ENCODE data around the gene ABHD14A.
A peak's percentile ranks its signal among the peaks of the same experiment; 100 is the strongest.

Gene ABHD14A

DNA sequence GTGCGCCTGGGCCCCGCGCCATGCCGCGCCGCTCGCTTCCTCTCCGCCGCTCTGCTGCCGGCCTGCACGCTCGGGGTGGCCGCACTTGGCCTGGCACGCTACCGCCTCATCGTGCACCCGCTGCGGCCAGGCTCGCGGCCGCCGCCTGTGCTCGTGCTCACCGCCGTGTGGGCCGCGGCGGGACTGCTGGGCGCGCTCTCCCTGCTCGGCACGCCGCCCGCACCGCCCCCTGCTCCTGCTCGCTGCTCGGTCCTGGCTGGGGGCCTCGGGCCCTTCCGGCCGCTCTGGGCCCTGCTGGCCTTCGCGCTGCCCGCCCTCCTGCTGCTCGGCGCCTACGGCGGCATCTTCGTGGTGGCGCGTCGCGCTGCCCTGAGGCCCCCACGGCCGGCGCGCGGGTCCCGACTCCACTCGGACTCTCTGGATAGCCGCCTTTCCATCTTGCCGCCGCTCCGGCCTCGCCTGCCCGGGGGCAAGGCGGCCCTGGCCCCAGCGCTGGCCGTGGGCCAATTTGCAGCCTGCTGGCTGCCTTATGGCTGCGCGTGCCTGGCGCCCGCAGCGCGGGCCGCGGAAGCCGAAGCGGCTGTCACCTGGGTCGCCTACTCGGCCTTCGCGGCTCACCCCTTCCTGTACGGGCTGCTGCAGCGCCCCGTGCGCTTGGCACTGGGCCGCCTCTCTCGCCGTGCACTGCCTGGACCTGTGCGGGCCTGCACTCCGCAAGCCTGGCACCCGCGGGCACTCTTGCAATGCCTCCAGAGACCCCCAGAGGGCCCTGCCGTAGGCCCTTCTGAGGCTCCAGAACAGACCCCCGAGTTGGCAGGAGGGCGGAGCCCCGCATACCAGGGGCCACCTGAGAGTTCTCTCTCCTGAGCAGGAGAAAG, 18.7 kb upstream of the ABHD14A start:
- TF ChIP-seq, protein P1, sequence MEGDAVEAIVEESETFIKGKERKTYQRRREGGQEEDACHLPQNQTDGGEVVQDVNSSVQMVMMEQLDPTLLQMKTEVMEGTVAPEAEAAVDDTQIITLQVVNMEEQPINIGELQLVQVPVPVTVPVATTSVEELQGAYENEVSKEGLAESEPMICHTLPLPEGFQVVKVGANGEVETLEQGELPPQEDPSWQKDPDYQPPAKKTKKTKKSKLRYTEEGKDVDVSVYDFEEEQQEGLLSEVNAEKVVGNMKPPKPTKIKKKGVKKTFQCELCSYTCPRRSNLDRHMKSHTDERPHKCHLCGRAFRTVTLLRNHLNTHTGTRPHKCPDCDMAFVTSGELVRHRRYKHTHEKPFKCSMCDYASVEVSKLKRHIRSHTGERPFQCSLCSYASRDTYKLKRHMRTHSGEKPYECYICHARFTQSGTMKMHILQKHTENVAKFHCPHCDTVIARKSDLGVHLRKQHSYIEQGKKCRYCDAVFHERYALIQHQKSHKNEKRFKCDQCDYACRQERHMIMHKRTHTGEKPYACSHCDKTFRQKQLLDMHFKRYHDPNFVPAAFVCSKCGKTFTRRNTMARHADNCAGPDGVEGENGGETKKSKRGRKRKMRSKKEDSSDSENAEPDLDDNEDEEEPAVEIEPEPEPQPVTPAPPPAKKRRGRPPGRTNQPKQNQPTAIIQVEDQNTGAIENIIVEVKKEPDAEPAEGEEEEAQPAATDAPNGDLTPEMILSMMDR (IDR thresholded peaks at IDR 0.05; ENCODE audit: insufficient read depth, low read length, missing control alignments), result peak; percentile 47
- no peak overlapping the region for H3K4me3 ChIP-seq (ENCODE audit: low read depth, low read length)
- DNase-seq (ENCODE audit: low read depth, low spot score), result no peak
- ChIA-PET POLR2A (no interaction called here), CTCF (interaction anchor here (2.3 to 6.7 kb wide), 4 partner anchors 9 to 18 kb away, joined by 8 to 52 read pairs (median 22); partner anchors contain the start of genes ABHD14A, ABHD14B, PARP3 and RRP9)

DNA sequence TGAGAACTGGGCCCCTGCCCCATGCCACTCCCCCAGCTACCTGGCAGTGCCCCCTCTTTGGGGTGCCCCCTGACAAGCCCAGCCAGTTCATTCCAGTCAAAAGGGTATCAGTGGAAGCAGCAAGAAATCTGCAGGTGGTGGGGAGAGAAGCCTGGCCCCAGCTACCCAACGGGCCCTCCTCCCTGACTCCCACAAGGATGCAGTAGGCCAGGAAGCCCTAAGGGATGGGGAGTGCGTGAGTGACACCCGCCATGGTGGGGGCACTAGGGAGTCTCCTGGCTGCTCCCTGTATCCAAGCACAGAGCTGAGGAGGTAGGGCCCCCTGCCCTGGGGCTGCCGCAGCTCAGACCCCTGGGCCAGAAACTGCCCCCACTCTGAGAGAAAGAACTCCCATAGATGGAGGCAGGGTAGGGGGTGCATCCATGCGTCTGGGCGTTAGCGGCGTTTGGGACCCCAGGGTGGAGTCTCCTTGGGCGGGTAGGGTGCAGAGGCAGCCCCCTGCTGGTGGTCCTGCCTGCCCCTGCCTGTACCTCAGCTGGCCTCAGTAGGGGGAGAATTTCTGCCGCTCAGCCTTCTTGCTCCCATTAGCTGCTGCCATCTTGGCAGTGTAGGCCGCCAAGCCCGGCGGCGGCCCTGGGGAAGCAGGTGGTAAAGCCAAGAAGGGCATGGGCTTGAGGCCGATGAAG, 17.2 kb upstream of the ABHD14A start:
- DNase-seq (ENCODE audit: low read depth, low spot score), result no peak
- ChIA-PET CTCF (interaction anchor here (0.9 to 2.3 kb wide), 4 partner anchors 14 to 25 kb away, joined by 3 to 8 read pairs (median 4); partner anchors contain the start of genes ABHD14B and PARP3), POLR2A (interaction anchor here (1.1 kb wide), 1 partner anchor 17 kb away, joined by 3 read pairs; the partner anchor contains the start of gene ABHD14A)
- TF ChIP-seq, protein P1 (IDR thresholded peaks at IDR 0.05; ENCODE audit: insufficient read depth, low read length, missing control alignments), result no peak
- H3K4me3 ChIP-seq (ENCODE audit: low read depth, low read length), result no peak overlapping the region

DNA sequence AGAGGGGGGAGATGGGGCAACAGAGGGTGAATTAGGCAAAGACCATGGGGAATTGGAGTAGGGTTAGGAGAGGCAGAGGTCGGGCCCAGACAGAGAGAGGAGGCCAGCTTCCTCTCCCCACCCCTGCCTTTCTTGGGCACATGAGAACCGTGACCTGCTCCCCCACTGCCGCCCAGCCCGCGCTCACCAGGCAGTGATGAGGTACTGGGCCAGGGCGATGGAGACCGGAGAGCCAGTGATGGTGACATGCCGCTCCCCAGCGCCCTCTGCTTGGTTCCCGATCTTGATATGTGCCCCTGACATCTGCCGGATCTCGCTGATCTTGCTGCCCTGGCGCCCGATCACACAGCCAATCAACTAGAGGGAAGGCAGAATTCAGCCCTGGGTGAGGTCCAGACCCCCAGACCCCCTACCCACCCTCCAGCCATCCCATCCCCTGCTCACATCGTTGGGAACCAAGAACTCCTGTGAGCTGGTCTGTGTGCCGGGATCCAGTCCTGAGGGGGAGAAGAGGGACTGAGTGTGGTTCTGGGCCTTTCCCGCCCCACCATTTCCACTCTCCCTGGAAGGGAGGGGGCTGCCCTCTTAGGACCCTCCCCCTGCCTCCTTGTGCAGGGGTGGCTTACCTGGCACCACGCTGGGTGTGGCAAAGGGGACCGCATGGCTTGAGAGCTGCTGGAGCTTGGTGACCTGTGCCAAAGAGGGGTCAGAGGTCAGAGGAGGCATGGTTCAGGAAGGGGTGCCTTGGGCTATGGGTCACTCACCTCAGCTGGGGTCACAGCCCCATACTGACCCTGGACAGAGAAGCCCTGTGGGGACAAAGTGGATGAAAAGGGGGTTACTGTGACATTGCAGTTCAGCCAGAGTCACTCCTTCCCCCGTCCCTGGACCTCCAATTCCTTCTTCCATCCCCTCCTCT, 16.0 kb upstream of the ABHD14A start:
- TF ChIP-seq, protein P1 (IDR thresholded peaks at IDR 0.05; ENCODE audit: insufficient read depth, low read length, missing control alignments), result no peak
- DNase-seq (ENCODE audit: low read depth, low spot score), result no peak
- CTCF ChIA-PET, result interaction anchor here (0.8 to 7.3 kb wide), 3 partner anchors 15 to 16 kb away, joined by 5 to 67 read pairs (median 8); partner anchors contain the start of genes ABHD14A, ABHD14B and PARP3

DNA sequence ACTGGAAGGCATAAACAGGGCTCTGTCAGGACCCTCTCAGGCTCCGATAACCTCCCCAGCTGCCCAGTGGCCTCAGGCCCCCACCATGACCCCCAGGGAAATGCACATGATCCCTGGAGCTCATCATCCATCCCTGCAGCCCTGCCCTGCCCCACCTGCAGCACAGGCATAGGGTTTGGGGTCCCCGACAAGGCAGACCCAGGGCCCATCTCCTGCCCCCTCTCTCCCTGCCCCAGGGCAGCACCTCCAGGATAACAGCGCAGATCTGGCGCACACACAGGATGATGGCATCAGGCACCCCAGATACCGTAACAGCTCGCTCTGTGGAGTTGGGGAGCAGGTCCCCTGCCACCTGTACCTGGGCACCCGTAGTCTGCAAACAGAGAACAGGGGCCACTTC, 15.2 kb upstream of the ABHD14A start:
- CTCF ChIA-PET, result interaction anchor here (0.8 to 7.3 kb wide), 3 partner anchors 10 to 17 kb away, joined by 5 to 67 read pairs (median 6); partner anchors contain the start of genes ABHD14A, ABHD14B and PARP3
- DNase-seq (ENCODE audit: low read depth, low spot score), result no peak
- TF ChIP-seq, protein P1 (IDR thresholded peaks at IDR 0.05; ENCODE audit: insufficient read depth, low read length, missing control alignments), result no peak
- POLR2A ChIA-PET, result no interaction called here
- H3K4me3 ChIP-seq (ENCODE audit: low read depth, low read length), result no peak overlapping the region

More for the DNA sequence above, 16.0 kb upstream of the ABHD14A start:
- H3K4me3 ChIP-seq (ENCODE audit: low read depth, low read length), result no peak overlapping the region
- POLR2A ChIA-PET, result interaction anchor here (1.1 kb wide), 1 partner anchor 16 kb away, joined by 3 read pairs; the partner anchor contains the start of gene ABHD14A

DNA sequence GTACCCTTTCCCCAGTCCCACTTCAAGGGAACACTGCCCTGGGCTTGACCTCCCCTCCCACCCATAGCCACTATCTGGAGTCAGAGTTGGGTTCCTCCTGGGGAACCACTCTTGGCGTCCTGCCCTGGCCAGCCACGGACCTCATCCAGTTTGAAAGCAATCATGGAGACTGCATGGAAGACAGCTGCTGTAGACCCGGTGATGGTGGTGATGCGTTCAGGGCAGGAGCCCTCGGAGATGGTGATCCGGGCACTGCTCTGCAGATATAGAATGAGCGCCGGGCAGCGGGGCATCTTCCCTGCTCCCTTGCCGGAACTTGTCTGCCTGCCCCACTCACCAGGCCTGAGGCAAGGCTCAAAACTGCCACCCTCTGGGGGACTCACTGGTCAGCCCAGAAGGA, 14.5 kb upstream of the ABHD14A start:
- ChIA-PET POLR2A (no interaction called here), CTCF (interaction anchor here (1.7 to 7.3 kb wide), 3 partner anchors 9 to 18 kb away, joined by 6 to 67 read pairs (median 15); partner anchors contain the start of genes ABHD14A, ABHD14B, PARP3 and RRP9)
- no peak for DNase-seq (ENCODE audit: low read depth, low spot score)
- TF ChIP-seq, protein P1 (IDR thresholded peaks at IDR 0.05; ENCODE audit: insufficient read depth, low read length, missing control alignments), result no peak
- H3K4me3 ChIP-seq (ENCODE audit: low read depth, low read length), result no peak overlapping the region
